Measurements from ENCODE around the gene ATG4B. TPM values are rescaled to one million over a fixed set of nuclear protein-coding genes. Genes with fewer than 3 reads are reported as not detected.

The ATG4B gene
- total and polyA plus RNA-seq, 2 of the 8 experiments (the other 6 are each of a cell fraction or from before 2014, with no cell fraction given) = 103 to 155 TPM

- H3K79me1 ChIP-seq (ENCODE audit: low read depth, low read length) = peaks cover 10% of the 10 kb centered on the region
- no peak overlapping the region for H3K56ac ChIP-seq (replicated peaks; ENCODE audit: insufficient read length, low read depth, low read length)
- no peak overlapping the region for H3K23ac ChIP-seq (ENCODE audit: insufficient read length)
- no peaks in the 10 kb centered on the region for H3K9me3 ChIP-seq (ENCODE audit: insufficient read depth in 2 of 2, low read depth in 1 of 2, low read length in 1 of 2)
- no peak overlapping the region for H2BK12ac ChIP-seq (ENCODE audit: low read depth, low read length)
- CTCF ChIA-PET (ENCODE audit: partially characterized antibody) = interaction anchor here (0.6 kb wide), 1 partner anchor 11 kb away, joined by 3 read pairs; no protein-coding TSS in a partner anchor
- H4K8ac ChIP-seq (ENCODE audit: extremely low read depth, insufficient read depth, low read length) = no peak overlapping the region
- H2BK20ac ChIP-seq (ENCODE audit: low read length) = no peak overlapping the region
- H3K27ac ChIP-seq (ENCODE audit: low read depth, low read length) = no peak overlapping the region
- no peak overlapping the region for H2BK120ac ChIP-seq (replicated peaks; ENCODE audit: low read depth, low read length)
- H2AFZ ChIP-seq (ENCODE audit: low read length) = no peak overlapping the region
- DNase-seq (ENCODE audit: low read depth in 1 of 2, low spot score in 2 of 2) = no peak
- no peak overlapping the region for H3K4me3 ChIP-seq (ENCODE audit: extremely low read depth in 1 of 4, insufficient read depth in 2 of 4, low read depth in 3 of 4, low read length in 4 of 4)
- H3K4ac ChIP-seq (replicated peaks; ENCODE audit: insufficient read length, low read depth, low read length) = no peak overlapping the region
- no peaks in the 10 kb centered on the region for H3K23me2 ChIP-seq (ENCODE audit: low read depth, low read length)
- FAIRE-seq = no peak
- H2BK15ac ChIP-seq (ENCODE audit: low read length) = no peak overlapping the region
- H3K14ac ChIP-seq (ENCODE audit: insufficient read length) = no peak overlapping the region
- H3K4me2 ChIP-seq (ENCODE audit: insufficient read depth in 1 of 2, low read depth in 2 of 2, low read length in 2 of 2) = no peak overlapping the region
- no peak overlapping the region for H3K18ac ChIP-seq (ENCODE audit: extremely low read depth, low read length)
- peaks cover 23 to 27% of the 10 kb centered on the region in 2 experiments for H4K20me1 ChIP-seq (replicated peaks in 1 of 2; ENCODE audit: control insufficient read depth in 1 of 2, insufficient read depth in 2 of 2, low read length in 2 of 2)
- H3K27me3 ChIP-seq (replicated peaks in 1 of 4; ENCODE audit: control insufficient read depth in 3 of 4, extremely low read depth in 1 of 4, insufficient read depth in 3 of 4, low read length in 3 of 4) = no peaks in the 10 kb centered on the region
- peaks cover 2 to 11% (median 4%) of the 10 kb centered on the region in 4 experiments for H3K4me1 ChIP-seq (replicated peaks in 1 of 4; ENCODE audit: control insufficient read depth in 3 of 4, insufficient read depth in 4 of 4, low read length in 3 of 4)
- TF ChIP-seq GTF2F1 (IDR thresholded peaks at IDR 0.05; ENCODE audit: borderline replicate concordance, low read depth, low read length) (no peak), EGR1 (IDR thresholded peaks at IDR 0.05; ENCODE audit: borderline replicate concordance, low read depth, low read length) (no peak), SP4 (IDR thresholded peaks at IDR 0.05; ENCODE audit: low read length) (no peak), SIRT6 (IDR thresholded peaks at IDR 0.05; ENCODE audit: low read length) (no peak)
- H2BK5ac ChIP-seq (ENCODE audit: low read depth, low read length) = no peak overlapping the region
- no peak overlapping the region for H3K9ac ChIP-seq (replicated peaks in 1 of 4; ENCODE audit: extremely low read depth in 1 of 4, low read depth in 3 of 4, low read length in 3 of 4)
- 90% methylated on average over 13 of the region's 13 CpGs; no CpG with 5 or more reads in 1 of the 2 experiments for WGBS, 2 experiments (ENCODE audit: extremely low coverage in 1 of 2, insufficient coverage in 1 of 2, insufficient read length in 1 of 2, insufficient replicate concordance in 2 of 2, low coverage in 1 of 2, low lambda C conversion rate in 2 of 2, missing lambda C conversion rate in 1 of 2)
- H3K36me3 ChIP-seq (ENCODE audit: control insufficient read depth in 2 of 4, insufficient read depth in 4 of 4, low read length in 3 of 4) = peaks cover 5 to 40% (median 24%) of the 10 kb centered on the region in 4 experiments; a peak in 7 of 8 replicates
- peaks cover 6 to 33% of the 10 kb centered on the region in 2 experiments; a peak in 3 of 4 replicates for H3K79me2 ChIP-seq (ENCODE audit: control insufficient read depth in 1 of 2, insufficient read depth in 2 of 2, low read length in 2 of 2)
- POLR2A ChIA-PET (ENCODE audit: partially characterized antibody) = no interaction called here
- H4K5ac ChIP-seq (ENCODE audit: insufficient read length, low read depth, low read length) = no peak overlapping the region
- H4K91ac ChIP-seq (replicated peaks; ENCODE audit: insufficient read length, low read length) = no peak overlapping the region
- no peak overlapping the region for H2AK5ac ChIP-seq (ENCODE audit: low read depth, low read length)
These were observed 15.8 kb downstream of the ATG4B start for GRCh38 chr2:241653210-241653750.

Data from H1 (cell line).